GM21717 (cell line): ENCODE measurements around the gene PPP4R3B.
"Not testable (repeated sequence)": the region's sequence is repeated elsewhere in the genome, so short reads cannot be mapped to it uniquely, and the experiment has no call there.

ENCODE experiments used
- ATAC-seq: cut with Tn5 transposase; IDR thresholded peaks from one replicate; pipeline ENCODE4 v1.9.1; 2021; ENCODE audit warnings: mild to moderate bottlenecking, moderate library complexity; ENCODE audit not compliant: unreplicated experiment

PPP4R3B gene

DNA sequence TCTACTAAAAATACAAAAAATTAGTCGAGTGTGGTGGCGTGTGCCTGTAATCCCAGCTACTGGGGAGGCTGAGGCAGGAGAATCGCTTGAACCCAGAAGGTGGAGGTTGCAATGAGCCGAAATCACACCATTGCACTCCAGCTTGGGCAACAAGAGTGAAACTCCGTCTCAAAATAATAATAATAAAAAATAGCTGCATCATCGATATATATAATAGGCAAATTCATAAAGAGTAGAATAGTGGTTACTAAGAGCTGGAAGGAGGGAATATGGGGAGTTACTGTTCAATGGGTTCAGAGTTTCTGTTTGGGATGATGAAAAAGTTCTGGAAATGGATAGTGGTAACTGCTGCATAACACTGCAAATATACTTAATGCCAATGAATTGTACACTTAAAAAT, 20.6 kb downstream of the PPP4R3B start:
- not testable (repeated sequence) for ATAC-seq

- no peak for ATAC-seq
Observed at GRCh38 chr2:55595536-55595935, 21.9 kb downstream of the PPP4R3B start.

DNA sequence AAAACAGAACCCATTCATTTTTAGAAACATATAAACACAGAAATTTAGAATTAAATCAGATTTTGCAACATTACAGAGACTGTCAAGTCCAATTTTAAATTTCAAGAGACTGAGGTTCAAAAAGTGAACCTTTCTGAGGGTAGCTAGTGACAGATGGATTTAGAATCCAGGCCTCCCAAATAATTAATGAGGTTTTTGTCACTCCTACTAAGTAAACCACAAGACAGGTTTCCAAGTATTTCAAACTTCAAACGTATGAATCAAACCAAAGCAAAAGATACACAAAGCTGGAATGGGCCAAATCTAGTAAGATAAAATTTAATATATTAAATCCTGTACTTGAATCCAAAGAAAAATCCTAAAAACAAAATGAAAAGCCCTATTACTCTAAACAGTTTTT, 25.3 kb downstream of the PPP4R3B start:
- no peak for ATAC-seq

DNA sequence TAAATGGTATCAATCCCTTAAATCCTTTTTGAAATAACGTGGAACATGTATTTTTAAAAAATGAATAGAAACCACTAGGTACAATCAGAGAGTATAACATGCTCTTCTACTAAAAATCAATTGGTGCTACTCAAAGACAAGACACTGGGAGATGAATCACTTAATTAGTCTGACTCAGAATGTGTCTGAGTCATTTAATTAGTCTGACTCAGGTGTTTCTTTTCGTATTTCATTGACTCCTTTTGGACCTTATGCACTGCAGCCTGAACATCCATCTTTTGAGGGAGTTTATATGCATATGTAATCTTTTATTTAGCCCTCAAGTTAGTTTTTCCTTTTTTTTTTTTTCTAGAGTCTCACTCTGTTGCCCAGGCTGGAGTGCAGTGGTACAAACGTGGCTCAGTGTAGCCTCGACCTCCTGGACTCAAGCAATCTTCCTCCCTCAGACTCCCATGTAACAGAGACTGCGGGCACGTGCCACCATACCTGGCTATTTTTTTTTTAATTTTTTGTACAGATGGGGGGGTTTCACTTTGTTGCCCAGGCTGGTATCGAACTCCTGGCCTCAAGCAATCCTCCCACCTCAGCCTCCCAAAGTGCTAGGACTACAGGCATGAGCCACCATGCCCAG, 26.5 kb downstream of the PPP4R3B start:
- ATAC-seq: no peak

- no peak for ATAC-seq
Observed at GRCh38 chr2:55585451-55586080, 31.9 kb downstream of the PPP4R3B start.

GRCh38 chr2:55581874-55582547, 35.4 kb downstream of the PPP4R3B start:
- ATAC-seq: no peak

- ATAC-seq: no peak
Observed at GRCh38 chr2:55581435-55581834, 36.0 kb downstream of the PPP4R3B start.

- not testable (repeated sequence) for ATAC-seq
Observed at GRCh38 chr2:55569002-55569401, 48.4 kb downstream of the PPP4R3B start.

DNA sequence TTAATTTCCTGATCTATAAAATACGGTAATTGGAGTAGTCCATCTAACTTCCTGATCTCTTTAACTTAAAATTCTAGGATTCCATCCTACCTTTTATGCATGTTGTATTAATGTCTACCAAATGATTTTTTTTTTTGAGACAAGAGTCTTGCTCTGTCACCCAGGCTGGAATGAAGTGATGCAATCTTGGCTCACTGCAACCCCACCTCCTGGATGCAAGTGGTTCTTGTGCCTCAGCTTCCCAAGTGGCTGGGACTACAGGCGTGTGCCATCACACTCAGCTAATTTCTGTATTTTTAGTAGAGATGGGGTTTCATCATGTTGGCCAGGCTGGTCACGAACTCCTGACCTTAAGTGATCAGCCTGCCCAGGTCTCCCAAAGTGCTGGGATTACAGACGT, 50.1 kb downstream of the PPP4R3B start:
- ATAC-seq: no peak

DNA sequence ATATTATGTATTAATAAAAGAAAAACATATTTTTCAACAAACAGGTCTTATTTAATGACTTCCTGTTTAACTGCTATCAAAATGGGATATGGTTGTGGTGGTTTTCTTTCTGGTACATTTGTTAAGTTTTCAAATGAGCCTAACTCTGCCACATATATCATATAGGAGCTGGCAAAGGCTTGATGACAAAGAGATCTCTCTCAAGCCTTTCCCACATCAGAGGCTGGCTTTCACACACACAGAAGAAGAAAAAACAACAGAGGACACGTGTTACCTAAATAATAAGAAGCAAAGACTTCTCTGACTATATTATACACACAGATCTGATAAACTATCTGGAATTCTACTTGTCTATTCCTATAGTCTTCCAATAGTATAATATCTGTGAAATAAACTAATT, 51.8 kb downstream of the PPP4R3B start:
- ATAC-seq: no peak

- no peak for ATAC-seq
Observed at GRCh38 chr2:55560855-55561254, 56.6 kb downstream of the PPP4R3B start.

DNA sequence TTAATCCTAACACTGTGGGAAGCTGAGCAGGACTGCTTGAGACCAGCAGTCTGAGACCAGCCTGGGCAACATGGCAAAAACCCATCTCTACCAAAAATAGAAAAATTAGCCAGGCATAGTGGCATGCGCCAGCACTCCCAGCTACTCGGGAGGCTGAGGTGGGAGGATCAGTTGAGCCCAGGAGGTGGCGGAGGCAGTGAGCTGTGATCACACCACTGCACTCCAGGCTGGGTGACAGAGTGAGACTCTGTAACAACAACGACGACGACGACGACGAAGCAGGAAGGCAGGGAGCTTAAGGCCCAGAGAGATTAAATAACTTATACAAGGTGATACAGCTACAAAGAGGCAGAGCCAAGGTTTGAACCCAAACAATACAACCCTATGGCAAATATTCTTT, 60.6 kb downstream of the PPP4R3B start:
- ATAC-seq: no peak

GRCh38 chr2:55555977-55556376, 61.4 kb downstream of the PPP4R3B start:
- no peak for ATAC-seq

GRCh38 chr2:55553321-55553720, 64.1 kb downstream of the PPP4R3B start:
- no peak for ATAC-seq

DNA sequence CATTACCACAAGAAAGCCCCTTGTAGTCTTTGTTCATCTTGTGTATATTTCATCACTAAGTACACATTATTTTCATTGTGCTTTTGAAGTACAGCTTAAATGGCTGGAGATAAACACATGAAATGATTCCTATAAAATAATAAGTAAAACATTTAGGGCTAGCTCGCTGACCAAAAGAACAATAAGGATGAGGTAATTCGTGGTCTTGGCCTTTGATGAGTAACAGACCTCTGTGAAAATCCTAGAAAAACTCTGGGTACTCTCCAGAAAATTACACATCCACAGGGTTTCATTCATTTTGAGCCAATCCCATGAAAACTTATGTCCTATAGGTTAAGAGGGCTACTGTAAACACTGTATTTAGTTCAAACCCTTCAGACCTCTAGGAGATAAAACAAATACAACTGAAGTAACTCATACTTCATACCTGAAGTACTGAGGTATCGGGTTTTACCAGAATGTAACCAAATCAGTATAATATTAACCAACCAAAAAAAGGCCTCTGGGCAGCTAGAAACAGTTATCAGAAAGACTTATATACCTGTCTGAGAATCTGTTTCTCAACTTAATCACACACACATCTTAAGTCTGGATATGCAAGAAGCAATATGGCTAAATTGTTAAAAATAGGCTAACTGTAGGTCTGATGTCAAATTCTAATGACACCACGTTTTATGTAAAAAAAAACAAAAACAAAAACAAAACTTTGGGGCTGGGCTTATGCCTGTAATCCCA, 66.9 kb downstream of the PPP4R3B start:
- no peak for ATAC-seq

- ATAC-seq: not testable (repeated sequence)
Observed at GRCh38 chr2:55547679-55548078, 69.7 kb downstream of the PPP4R3B start.

GRCh38 chr2:55547001-55547400, 70.4 kb downstream of the PPP4R3B start:
- ATAC-seq: no peak

DNA sequence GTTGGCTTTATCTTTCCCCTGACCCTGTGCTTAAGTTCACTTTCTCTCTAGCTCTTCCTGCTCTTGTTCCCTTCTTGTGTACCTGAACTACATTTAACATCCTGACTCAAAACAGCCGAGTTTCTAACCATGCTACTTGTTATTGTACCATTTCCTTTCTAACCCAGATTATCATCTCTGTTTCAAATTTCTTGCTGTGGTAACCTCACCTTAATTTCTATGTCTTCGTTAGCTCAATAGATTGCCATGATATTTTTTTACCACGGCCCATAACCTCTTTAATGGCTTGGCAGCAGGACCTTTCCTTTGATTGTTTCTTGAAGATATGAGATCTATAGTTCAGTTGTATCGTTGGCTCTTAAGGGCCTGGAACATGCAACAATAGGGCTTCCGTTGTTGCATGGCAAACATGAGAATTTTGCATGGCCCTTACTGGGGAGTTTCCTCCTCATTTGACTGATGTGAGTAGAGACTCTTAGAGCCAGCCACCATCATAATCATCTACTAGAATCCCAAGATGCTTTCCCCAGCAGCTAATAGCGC, 86.8 kb downstream of the PPP4R3B start:
- no peak for ATAC-seq

DNA sequence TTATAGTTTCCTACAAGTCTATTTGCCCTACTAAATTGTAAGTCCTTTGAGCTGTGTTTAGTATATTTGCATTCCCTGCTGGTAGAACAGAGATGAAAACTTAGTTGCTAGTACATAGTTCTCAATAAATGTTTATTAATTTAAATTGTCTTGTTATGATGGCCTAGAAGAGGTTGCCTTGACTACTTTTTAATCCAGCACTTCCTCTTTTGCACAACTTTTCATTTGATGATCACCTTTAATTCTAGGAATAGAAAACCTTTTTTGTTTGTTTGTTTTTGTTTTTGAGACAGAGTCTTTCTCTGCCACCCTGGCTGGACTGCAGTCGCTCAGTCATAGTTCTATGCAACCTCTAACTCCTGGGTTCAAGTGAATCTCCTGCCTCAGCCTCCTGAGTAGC, 91.2 kb downstream of the PPP4R3B start:
- no peak for ATAC-seq

- no peak for ATAC-seq
Observed at GRCh38 chr2:55524884-55525437, 92.5 kb downstream of the PPP4R3B start.
